Sigmoid colon (tissue), 4 donors: ENCODE measurements around the gene ABCA5.

Experiments
- EP300 ChIP-seq, 4 donors: sonication (generic); formaldehyde crosslinking; IDR thresholded peaks; one replicate each; pipeline ENCODE4 v1.6.1; 2017; ENCODE audit warnings: antibody characterized with exemption in 4 of 4
- POLR2A ChIP-seq, 2 donors: fragments of 450-650 bp; IDR thresholded peaks; one replicate each; pipeline ENCODE4 v1.6.1; 2016; ENCODE audit warnings: antibody characterized with exemption in 2 of 2, mild to moderate bottlenecking in 2 of 2, moderate library complexity in 2 of 2
- POLR2AphosphoS5 ChIP-seq, 4 donors: sonication (generic); formaldehyde crosslinking; IDR thresholded peaks; one replicate each; pipeline ENCODE4 v1.6.1; 2017; ENCODE audit warnings: antibody characterized with exemption in 4 of 4
- TF ChIP-seq, protein P1 (sequence below), 4 experiments: fragments of 450-650 bp in 3 of 4; fragments of 200-600 bp in 1 of 4; IDR thresholded peaks; one replicate each; pipeline ENCODE4 v1.5.1; 2016 to 2019; ENCODE audit warnings: antibody characterized with exemption in 4 of 4, mild to moderate bottlenecking in 3 of 4, moderate library complexity in 2 of 4

DNA sequence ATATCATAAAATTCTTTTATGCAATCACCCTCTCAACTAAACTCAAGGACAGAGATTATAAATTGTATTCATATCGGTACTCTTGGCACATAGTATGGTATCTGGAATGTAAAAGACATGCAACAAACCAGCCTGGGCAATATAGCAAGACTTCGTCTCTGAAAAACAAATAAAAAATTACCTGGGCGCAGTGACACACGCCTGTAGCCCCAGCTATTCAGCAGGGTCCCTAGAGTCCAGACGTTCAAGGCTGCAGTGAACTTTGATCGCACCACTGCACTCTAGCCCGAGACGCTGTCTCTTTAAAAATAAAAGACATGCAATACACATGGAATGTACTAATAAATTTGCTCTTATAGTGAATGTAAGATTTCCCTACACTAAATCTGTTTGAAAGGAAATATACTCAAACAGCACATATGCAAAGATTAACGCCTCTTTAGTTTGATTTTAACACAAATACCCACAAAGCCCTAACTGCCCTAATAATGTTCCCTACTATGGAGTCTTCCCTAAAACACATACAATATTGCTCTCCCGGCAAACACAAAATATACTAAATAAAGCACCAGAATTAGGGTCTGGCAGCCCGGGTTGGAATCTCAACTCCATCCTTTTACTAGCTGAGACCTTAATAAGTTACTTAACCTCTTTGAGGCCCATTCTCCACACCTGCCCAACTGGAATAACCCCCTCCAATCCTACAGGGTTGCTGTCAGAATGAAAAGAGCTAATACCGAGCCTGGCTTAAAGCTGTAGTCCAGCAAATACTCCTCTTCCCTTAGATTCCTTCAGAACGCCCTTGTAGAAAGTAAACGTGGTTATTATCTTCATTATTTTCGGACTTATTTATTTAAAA is 1.2 kb downstream of the ABCA5 start:
- TF ChIP-seq POLR2AphosphoS5 (IDR thresholded peaks at IDR 0.05) (no peak), POLR2A (IDR thresholded peaks at IDR 0.05) (no peak), EP300 (IDR thresholded peaks at IDR 0.05) (no peak)
- TF ChIP-seq, protein P1, sequence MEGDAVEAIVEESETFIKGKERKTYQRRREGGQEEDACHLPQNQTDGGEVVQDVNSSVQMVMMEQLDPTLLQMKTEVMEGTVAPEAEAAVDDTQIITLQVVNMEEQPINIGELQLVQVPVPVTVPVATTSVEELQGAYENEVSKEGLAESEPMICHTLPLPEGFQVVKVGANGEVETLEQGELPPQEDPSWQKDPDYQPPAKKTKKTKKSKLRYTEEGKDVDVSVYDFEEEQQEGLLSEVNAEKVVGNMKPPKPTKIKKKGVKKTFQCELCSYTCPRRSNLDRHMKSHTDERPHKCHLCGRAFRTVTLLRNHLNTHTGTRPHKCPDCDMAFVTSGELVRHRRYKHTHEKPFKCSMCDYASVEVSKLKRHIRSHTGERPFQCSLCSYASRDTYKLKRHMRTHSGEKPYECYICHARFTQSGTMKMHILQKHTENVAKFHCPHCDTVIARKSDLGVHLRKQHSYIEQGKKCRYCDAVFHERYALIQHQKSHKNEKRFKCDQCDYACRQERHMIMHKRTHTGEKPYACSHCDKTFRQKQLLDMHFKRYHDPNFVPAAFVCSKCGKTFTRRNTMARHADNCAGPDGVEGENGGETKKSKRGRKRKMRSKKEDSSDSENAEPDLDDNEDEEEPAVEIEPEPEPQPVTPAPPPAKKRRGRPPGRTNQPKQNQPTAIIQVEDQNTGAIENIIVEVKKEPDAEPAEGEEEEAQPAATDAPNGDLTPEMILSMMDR (IDR thresholded peaks at IDR 0.05) = no peak
